ENCODE data around the gene PDSS2. TPM values are rescaled to one million over a fixed set of nuclear protein-coding genes. Genes with fewer than 3 reads are reported as not detected.

The PDSS2 gene
- total RNA-seq, 2 donors from 2014 or later, result 8.2 to 13.7 TPM

GRCh38 chr6:107267006-107267405 is 192.4 kb downstream of the PDSS2 start:
- H3K9ac ChIP-seq (ENCODE audit: extremely low read depth, low read length, poor library complexity, severe bottlenecking), result no peak overlapping the region
- Mint-ChIP-seq H3K27ac (no peak overlapping the region), H3K4me3 (no peak overlapping the region), H3K27me3 (ENCODE audit: insufficient read depth) (no peaks in the 10 kb centered on the region), H3K9me3 (no peaks in the 10 kb centered on the region), H3K36me3 (ENCODE audit: low read depth) (peaks cover 2% of the 10 kb centered on the region), H3K4me1 (peaks cover 20% of the 10 kb centered on the region)
- no peak for TF ChIP-seq CTCF (conservative IDR thresholded peaks at IDR 0.05)
- WGBS, 2 experiments (ENCODE audit: insufficient coverage in 1 of 2, insufficient read length in 1 of 2), result 87 to 100% methylated on average over 2 to 4 of the region's 4 CpGs
- no peaks in the 10 kb centered on the region for H3K9me3 ChIP-seq (ENCODE audit: control insufficient read depth, low read length)
- H3K36me3 ChIP-seq (ENCODE audit: control insufficient read depth, insufficient read depth, low read length), result no peaks in the 10 kb centered on the region
- DNase-seq, result no peak
- H3K27me3 ChIP-seq (ENCODE audit: control insufficient read depth, insufficient read depth, low read length, poor library complexity, severe bottlenecking), result no peaks in the 10 kb centered on the region
- H3K4me1 ChIP-seq (ENCODE audit: control insufficient read depth, insufficient read depth, low read length), result no peaks in the 10 kb centered on the region
- no peak overlapping the region for H3K4me3 ChIP-seq (ENCODE audit: low read length)
- no peak overlapping the region for H3K27ac ChIP-seq (ENCODE audit: low read depth, low read length)

GRCh38 chr6:107266563-107266962 is 192.8 kb downstream of the PDSS2 start:
- Histone ChIP-seq H3K27me3 (ENCODE audit: control insufficient read depth, insufficient read depth, low read length, poor library complexity, severe bottlenecking) (no peaks in the 10 kb centered on the region), H3K4me1 (ENCODE audit: control insufficient read depth, insufficient read depth, low read length) (no peaks in the 10 kb centered on the region), H3K9ac (ENCODE audit: extremely low read depth, low read length, poor library complexity, severe bottlenecking) (no peak overlapping the region), H3K36me3 (ENCODE audit: control insufficient read depth, insufficient read depth, low read length) (no peaks in the 10 kb centered on the region), H3K9me3 (ENCODE audit: control insufficient read depth, low read length) (no peaks in the 10 kb centered on the region), H3K27ac (ENCODE audit: low read depth, low read length) (no peak overlapping the region), H3K4me3 (ENCODE audit: low read length) (no peak overlapping the region)
- no peaks in the 10 kb centered on the region for H3K27me3 Mint-ChIP-seq (ENCODE audit: insufficient read depth)
- H3K27ac Mint-ChIP-seq, result no peak overlapping the region
- no peak for DNase-seq
- peaks cover 20% of the 10 kb centered on the region for H3K4me1 Mint-ChIP-seq
- H3K36me3 Mint-ChIP-seq (ENCODE audit: low read depth), result peaks cover 2% of the 10 kb centered on the region
- no peak overlapping the region for H3K4me3 Mint-ChIP-seq
- TF ChIP-seq CTCF (conservative IDR thresholded peaks at IDR 0.05), result no peak
- H3K9me3 Mint-ChIP-seq, result no peaks in the 10 kb centered on the region

DNA sequence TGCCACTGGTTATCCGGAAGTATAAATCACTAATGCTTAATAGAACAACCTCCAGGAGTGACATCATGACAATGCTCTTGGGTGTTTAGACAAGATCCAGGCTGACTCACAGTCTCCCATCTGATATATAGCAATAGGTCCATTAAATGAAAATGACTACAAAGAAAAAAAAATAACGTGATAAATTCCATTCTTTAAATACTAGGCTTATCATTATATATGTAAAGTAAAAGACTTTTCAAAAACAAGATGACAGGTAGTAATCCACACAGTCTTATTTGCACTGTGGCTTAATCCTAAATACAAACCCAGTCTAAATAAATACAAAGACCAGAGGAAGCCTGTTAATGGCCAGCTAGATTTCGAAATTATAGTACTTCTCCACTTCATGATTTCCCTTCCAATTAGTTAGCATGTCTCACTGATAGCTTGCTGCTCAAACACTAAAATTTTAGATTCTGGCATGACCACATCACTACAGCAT is 195.0 kb downstream of the PDSS2 start:
- no peak for DNase-seq
- no peak overlapping the region for H3K9ac ChIP-seq (ENCODE audit: extremely low read depth, low read length, poor library complexity, severe bottlenecking)
- Mint-ChIP-seq H3K36me3 (ENCODE audit: low read depth) (peaks cover 2% of the 10 kb centered on the region), H3K27ac (no peak overlapping the region), H3K27me3 (ENCODE audit: insufficient read depth) (no peaks in the 10 kb centered on the region), H3K4me3 (no peak overlapping the region), H3K4me1 (peaks cover 20% of the 10 kb centered on the region), H3K9me3 (no peaks in the 10 kb centered on the region)
- no peaks in the 10 kb centered on the region for H3K4me1 ChIP-seq (ENCODE audit: control insufficient read depth, insufficient read depth, low read length)
- no peak overlapping the region for H3K27ac ChIP-seq (ENCODE audit: low read depth, low read length)
- no peak for TF ChIP-seq CTCF (conservative IDR thresholded peaks at IDR 0.05)
- H3K9me3 ChIP-seq (ENCODE audit: control insufficient read depth, low read length), result no peaks in the 10 kb centered on the region
- peak overlapping the region; percentile 30 for H3K4me3 ChIP-seq (ENCODE audit: low read length)
- no peaks in the 10 kb centered on the region for H3K36me3 ChIP-seq (ENCODE audit: control insufficient read depth, insufficient read depth, low read length)
- H3K27me3 ChIP-seq (ENCODE audit: control insufficient read depth, insufficient read depth, low read length, poor library complexity, severe bottlenecking), result no peaks in the 10 kb centered on the region
- WGBS, 2 experiments (ENCODE audit: insufficient coverage in 1 of 2, insufficient read length in 1 of 2), result 89 to 100% methylated on average over 1 to 2 of the region's 3 CpGs
